Peyer's patch (tissue), 4 donors: Measurements from ENCODE around the gene TRIO. TPM values are rescaled to one million over a fixed set of nuclear protein-coding genes. Genes with fewer than 3 reads are reported as not detected.

Experiments used
- DNase-seq, 3 donors: peaks; one replicate each; pipeline ENCODE4 v3.0.0-alpha.2; 2017 to 2019
- H3K27ac ChIP-seq, 4 donors: fragments of 200-600 bp; sonication (generic); one replicate each; pipeline ENCODE4 v1.5.1; 2016 to 2019
- H3K27me3 ChIP-seq, 2 donors: fragments of 200-600 bp; sonication (generic); one replicate each; pipeline ENCODE4 v1.5.1; 2019
- H3K36me3 ChIP-seq, 3 donors: fragments of 200-600 bp; sonication (generic); one replicate each; pipeline ENCODE4 v1.5.1; 2016 to 2019
- H3K4me1 ChIP-seq, 4 donors: fragments of 200-600 bp; sonication (generic); one replicate each; pipeline ENCODE4 v1.5.1; 2016 to 2019
- H3K4me3 ChIP-seq, 4 donors: fragments of 200-600 bp; sonication (generic); 1 replicate in 3 of 4; 2 replicates in 1 of 4; pipeline ENCODE4 v1.5.1; 2016 to 2019; ENCODE audit warnings: mild to moderate bottlenecking in 1 of 4
- H3K9me3 ChIP-seq, 4 donors: fragments of 200-600 bp; sonication (generic); one replicate each; pipeline ENCODE4 v1.5.1; 2016 to 2019; ENCODE audit warnings: mild to moderate bottlenecking in 1 of 4
- POLR2A ChIP-seq, 2 donors: fragments of 450-650 bp; IDR thresholded peaks; one replicate each; pipeline ENCODE4 v1.5.1; 2017; ENCODE audit warnings: antibody characterized with exemption in 2 of 2, mild to moderate bottlenecking in 2 of 2, moderate library complexity in 2 of 2
- total RNA-seq, 4 donors: library from RNA; depleted of rRNA; stranded (reverse); fragments of >200 nt; gene quantifications; one replicate each; pipeline ENCODE4 v1.1.0, GENCODE V29; 2016
- TF ChIP-seq, protein P1 (sequence below), 6 experiments: fragments of 450-650 bp in 4 of 6; fragments of 200-600 bp in 2 of 6; sonication (generic) in 1 of 6; IDR thresholded peaks; one replicate each; pipeline ENCODE4 v1.5.1; 2017 to 2019; ENCODE audit warnings: antibody characterized with exemption in 6 of 6, mild to moderate bottlenecking in 3 of 6, moderate library complexity in 1 of 6

Gene TRIO
- total RNA-seq, 4 donors from 2014 or later: 171 to 456 (median 340) TPM

DNA sequence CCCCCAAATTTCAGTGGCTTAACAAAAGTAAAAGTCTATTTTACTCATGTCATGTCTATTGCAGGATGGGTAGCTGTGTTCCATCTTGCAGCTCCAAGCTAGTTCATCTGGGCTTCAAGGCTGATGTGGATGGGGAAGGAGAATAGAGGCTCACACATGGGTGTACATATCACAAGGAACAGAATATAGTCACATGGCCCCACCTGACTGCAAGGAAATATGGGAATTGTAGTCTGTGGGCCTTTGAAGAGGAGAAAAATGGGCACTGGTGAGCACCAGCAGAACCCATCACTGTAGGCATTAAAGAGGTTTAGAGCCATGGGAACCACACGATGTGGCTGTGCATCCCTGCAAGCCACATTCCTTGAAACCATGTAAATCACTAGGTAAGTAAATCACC, 17.9 kb upstream of the TRIO start:
- DNase-seq: no peak
- H3K27ac ChIP-seq: no peak overlapping the region
- H3K4me3 ChIP-seq: no peak overlapping the region
- H3K27me3 ChIP-seq: no peaks in the 10 kb centered on the region
- TF ChIP-seq POLR2A (IDR thresholded peaks at IDR 0.05): no peak
- TF ChIP-seq, protein P1, sequence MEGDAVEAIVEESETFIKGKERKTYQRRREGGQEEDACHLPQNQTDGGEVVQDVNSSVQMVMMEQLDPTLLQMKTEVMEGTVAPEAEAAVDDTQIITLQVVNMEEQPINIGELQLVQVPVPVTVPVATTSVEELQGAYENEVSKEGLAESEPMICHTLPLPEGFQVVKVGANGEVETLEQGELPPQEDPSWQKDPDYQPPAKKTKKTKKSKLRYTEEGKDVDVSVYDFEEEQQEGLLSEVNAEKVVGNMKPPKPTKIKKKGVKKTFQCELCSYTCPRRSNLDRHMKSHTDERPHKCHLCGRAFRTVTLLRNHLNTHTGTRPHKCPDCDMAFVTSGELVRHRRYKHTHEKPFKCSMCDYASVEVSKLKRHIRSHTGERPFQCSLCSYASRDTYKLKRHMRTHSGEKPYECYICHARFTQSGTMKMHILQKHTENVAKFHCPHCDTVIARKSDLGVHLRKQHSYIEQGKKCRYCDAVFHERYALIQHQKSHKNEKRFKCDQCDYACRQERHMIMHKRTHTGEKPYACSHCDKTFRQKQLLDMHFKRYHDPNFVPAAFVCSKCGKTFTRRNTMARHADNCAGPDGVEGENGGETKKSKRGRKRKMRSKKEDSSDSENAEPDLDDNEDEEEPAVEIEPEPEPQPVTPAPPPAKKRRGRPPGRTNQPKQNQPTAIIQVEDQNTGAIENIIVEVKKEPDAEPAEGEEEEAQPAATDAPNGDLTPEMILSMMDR (IDR thresholded peaks at IDR 0.05): no peak
- no peaks in the 10 kb centered on the region for H3K9me3 ChIP-seq
- H3K36me3 ChIP-seq: no peaks in the 10 kb centered on the region
- no peaks in the 10 kb centered on the region for H3K4me1 ChIP-seq

DNA sequence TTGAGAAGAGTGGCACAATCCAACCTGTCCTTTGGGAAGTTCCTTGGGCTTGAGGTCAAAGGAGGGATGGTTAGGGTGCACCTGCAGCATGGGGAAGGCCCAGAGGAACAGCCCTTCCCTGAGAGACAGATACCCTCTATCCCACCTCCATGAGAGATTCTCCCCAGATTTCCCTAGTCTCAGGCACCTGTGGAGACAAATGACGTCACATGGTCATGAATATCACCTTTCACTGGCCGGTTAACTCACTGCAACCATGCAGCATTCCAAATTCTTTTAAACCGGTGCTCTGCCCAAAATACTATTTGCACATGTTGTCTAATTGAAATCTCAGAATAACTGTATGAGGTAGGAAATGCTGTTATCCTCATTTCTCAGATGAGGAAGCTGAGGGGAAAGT, 15.6 kb upstream of the TRIO start:
- TF ChIP-seq, protein P1 (IDR thresholded peaks at IDR 0.05): no peak
- TF ChIP-seq POLR2A (IDR thresholded peaks at IDR 0.05): no peak
- Histone ChIP-seq H3K4me1 (no peaks in the 10 kb centered on the region), H3K4me3 (no peak overlapping the region), H3K27me3 (no peaks in the 10 kb centered on the region), H3K36me3 (no peaks in the 10 kb centered on the region), H3K9me3 (no peaks in the 10 kb centered on the region), H3K27ac (no peak overlapping the region)
- no peak for DNase-seq

DNA sequence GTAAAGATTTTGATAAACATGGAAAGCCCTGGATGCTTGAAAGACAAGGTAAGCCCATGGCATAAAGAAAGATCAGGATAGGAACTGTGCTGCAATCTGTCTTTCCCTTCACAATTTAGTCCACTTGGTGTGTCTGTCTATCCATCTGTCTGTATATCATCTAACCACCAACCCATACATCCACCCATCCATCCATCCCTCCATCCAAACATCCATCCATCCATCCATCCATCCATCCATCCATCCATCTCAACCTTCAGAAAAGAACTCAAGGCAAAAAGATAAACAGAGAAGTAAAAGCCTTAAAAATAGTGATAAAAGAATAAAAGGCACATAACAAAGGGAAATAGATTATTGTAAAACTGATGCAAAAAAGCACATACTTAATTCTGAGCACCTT, 15.1 kb upstream of the TRIO start:
- Histone ChIP-seq H3K36me3 (no peaks in the 10 kb centered on the region), H3K4me3 (no peak overlapping the region), H3K9me3 (no peaks in the 10 kb centered on the region), H3K4me1 (no peaks in the 10 kb centered on the region), H3K27ac (no peak overlapping the region), H3K27me3 (no peaks in the 10 kb centered on the region)
- no peak for TF ChIP-seq POLR2A (IDR thresholded peaks at IDR 0.05)
- TF ChIP-seq, protein P1 (IDR thresholded peaks at IDR 0.05): no peak
- DNase-seq: no peak

DNA sequence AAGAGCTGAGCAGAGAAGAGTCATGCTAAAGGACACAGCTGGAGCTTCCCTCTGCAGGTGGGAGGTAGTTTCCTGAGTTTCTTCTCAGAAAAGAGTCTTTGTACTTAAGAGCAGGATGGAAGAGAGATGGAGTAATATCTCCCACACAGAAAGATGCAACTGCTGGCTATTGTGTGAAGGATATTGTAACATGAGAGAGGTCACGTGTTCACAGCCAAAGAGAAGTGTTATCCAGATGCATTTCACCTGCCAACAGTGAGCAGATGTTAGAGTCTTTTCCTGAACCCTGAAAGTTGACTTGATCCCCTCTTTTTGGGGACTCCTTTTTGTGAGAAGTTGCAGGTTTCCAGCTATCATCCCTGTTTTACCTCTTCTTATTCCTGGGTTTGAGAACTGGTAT, 14.0 kb upstream of the TRIO start:
- no peak for TF ChIP-seq POLR2A (IDR thresholded peaks at IDR 0.05)
- TF ChIP-seq, protein P1 (IDR thresholded peaks at IDR 0.05): no peak
- DNase-seq: no peak
- no peaks in the 10 kb centered on the region for H3K36me3 ChIP-seq
- no peak overlapping the region for H3K27ac ChIP-seq
- H3K4me1 ChIP-seq: no peaks in the 10 kb centered on the region
- H3K27me3 ChIP-seq: no peaks in the 10 kb centered on the region
- H3K9me3 ChIP-seq: no peaks in the 10 kb centered on the region
- H3K4me3 ChIP-seq: no peak overlapping the region

DNA sequence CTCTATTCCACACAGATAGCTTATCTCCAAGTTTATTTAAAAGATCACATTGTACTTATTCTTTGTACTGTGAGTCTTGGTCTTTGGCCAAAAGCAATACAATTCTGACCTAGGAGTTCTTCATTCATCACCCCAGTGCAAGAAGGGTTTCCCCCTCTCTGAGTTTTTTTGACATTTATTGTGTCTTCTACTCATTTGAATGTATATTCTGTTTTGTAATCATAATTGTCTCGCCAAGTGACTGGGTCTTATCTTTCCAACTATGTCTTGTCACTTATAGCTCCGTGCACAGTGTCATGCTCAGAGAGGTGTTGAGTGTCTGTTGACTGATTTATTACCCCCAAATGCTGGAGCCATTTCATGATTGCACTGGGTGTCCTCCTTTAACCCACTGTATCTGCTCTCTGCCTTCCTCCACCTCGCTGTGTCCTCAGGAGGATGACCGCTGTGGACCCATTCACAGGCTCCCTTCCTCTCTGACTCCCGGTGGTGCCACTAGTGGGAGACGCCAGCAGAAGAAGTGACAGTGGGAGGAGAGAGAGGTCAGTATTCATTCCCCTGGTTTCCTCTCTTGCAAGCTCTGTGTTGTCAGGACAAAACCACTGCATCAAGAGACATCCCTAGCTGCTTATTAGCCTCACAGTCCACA, 11.2 kb upstream of the TRIO start:
- Histone ChIP-seq H3K36me3 (no peaks in the 10 kb centered on the region), H3K4me3 (no peak overlapping the region), H3K4me1 (no peaks in the 10 kb centered on the region), H3K9me3 (no peaks in the 10 kb centered on the region), H3K27me3 (no peaks in the 10 kb centered on the region), H3K27ac (no peak overlapping the region)
- TF ChIP-seq POLR2A (IDR thresholded peaks at IDR 0.05): no peak
- TF ChIP-seq, protein P1 (IDR thresholded peaks at IDR 0.05): no peak
- no peak for DNase-seq

DNA sequence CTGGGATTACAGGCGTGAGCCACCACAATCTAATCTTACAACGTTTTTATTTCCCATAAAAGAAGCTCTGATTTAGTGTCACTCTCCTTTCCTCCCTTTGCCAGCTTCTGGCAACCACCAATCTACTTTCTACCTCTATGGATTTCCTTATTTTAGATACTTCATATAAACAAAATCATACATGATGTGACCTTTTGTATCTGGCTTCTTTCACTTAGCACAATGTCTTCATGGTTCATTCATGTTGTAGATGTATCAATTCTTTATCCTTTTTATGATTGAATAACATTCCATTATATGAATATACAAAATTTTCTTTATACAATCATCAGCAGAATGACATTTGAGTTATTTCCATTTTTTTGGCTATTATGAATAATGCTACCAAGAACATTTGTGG, 9.7 kb upstream of the TRIO start:
- Histone ChIP-seq H3K27ac (no peak overlapping the region), H3K4me1 (no peaks in the 10 kb centered on the region), H3K4me3 (no peak overlapping the region), H3K27me3 (no peaks in the 10 kb centered on the region), H3K36me3 (no peaks in the 10 kb centered on the region), H3K9me3 (no peaks in the 10 kb centered on the region)
- TF ChIP-seq, protein P1 (IDR thresholded peaks at IDR 0.05): no peak
- TF ChIP-seq POLR2A (IDR thresholded peaks at IDR 0.05): no peak
- DNase-seq: no peak
